ENCODE measurements around the gene CHD6.

GRCh38 chr20:41594514-41595322 is 23.5 kb downstream of the CHD6 start:
- TF ChIP-seq POLR2A (IDR thresholded peaks at IDR 0.05; ENCODE audit: low read depth, low read length) = no peak
- no peak for TF ChIP-seq POLR2AphosphoS5 (IDR thresholded peaks at IDR 0.05; ENCODE audit: low read depth, low read length)
- no peak for TF ChIP-seq TAF1 (IDR thresholded peaks at IDR 0.05; ENCODE audit: low read depth, low read length)

Measured in GM12891 (cell line).